ENCODE results near the gene CKB.

DNA sequence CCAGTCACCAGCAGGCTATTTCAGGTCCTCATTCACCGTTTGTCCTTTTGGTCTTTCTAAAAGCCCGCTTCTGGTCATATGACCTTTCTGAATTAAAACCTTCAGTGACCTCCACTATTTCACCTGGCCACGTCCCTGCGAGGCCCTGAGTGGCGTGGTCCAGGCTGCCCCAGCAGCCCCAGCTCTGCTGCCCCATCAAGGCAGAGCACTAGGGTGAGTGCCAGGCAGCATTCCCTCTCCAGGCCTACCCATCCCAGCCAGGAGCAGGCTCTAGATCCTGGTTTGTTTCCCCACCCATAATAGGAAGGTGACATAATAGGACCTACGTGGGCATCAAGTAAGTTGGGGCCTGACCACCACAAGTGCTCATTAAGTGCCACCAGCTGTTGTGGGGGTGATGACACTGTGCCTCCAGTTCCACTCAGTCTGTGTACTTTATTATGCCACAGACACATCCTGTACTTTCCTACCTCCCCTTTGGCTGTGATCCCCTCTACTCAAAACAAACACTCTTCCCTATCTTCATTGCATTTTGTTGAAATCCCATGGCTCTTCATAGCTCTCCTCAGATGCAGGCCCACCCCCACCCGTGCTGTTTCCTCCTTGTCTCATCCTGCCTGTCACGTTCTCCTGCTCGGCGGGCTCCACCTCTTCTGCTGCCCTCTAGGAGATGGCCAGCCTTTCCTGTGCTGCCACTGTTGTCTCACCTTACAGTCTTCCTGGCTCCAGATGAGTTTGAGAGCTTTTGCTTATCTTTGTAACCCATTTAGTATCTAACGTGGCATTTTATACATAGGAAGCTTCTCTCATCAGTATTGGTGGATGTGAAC is 21.4 kb downstream of the CKB start:
- TF ChIP-seq ZFP30 (CRISPR knock-in tag; IDR thresholded peaks at IDR 0.05) = no peak
- TF ChIP-seq CREB5 (CRISPR knock-in tag; IDR thresholded peaks at IDR 0.05; ENCODE audit: low read depth) = no peak
- TF ChIP-seq ZNF70 (CRISPR knock-in tag; IDR thresholded peaks at IDR 0.05) = no peak
- TF ChIP-seq ZC3H10 (CRISPR knock-in tag; IDR thresholded peaks at IDR 0.05) = no peak
- TF ChIP-seq RARB (CRISPR knock-in tag; IDR thresholded peaks at IDR 0.05) = no peak
- no peak for TF ChIP-seq CSDC2 (CRISPR knock-in tag; IDR thresholded peaks at IDR 0.05)

Measured in SK-N-SH treated with all-trans-retinoic acid at 6 μM for 48 hours (cell line).